Measurements from ENCODE around the gene RYR2.

The RYR2 gene

GRCh38 chr1:237012788-237013383 is 29.1 kb upstream of the RYR2 start:
- no peak for TF ChIP-seq GATA2 (IDR thresholded peaks at IDR 0.05; ENCODE audit: low read depth, low read length)
- no peak for TF ChIP-seq GATA3 (IDR thresholded peaks at IDR 0.05; ENCODE audit: low read depth, low read length)

- TF ChIP-seq GATA2 (IDR thresholded peaks at IDR 0.05; ENCODE audit: low read depth, low read length) (no peak), GATA3 (IDR thresholded peaks at IDR 0.05; ENCODE audit: low read depth, low read length) (no peak)
Observed at GRCh38 chr1:237013608-237014007, 28.4 kb upstream of the RYR2 start.

- no peak for TF ChIP-seq GATA2 (IDR thresholded peaks at IDR 0.05; ENCODE audit: low read depth, low read length)
- TF ChIP-seq GATA3 (IDR thresholded peaks at IDR 0.05; ENCODE audit: low read depth, low read length), result no peak
Observed at GRCh38 chr1:237016626-237017025, 25.4 kb upstream of the RYR2 start.

- TF ChIP-seq GATA3 (IDR thresholded peaks at IDR 0.05; ENCODE audit: low read depth, low read length) (no peak), GATA2 (IDR thresholded peaks at IDR 0.05; ENCODE audit: low read depth, low read length) (no peak)
Observed at GRCh38 chr1:237018896-237019295, 23.1 kb upstream of the RYR2 start.

- TF ChIP-seq GATA3 (IDR thresholded peaks at IDR 0.05; ENCODE audit: low read depth, low read length) (no peak), GATA2 (IDR thresholded peaks at IDR 0.05; ENCODE audit: low read depth, low read length) (no peak)
Observed at GRCh38 chr1:237025358-237026074, 16.5 kb upstream of the RYR2 start.

- TF ChIP-seq GATA2 (IDR thresholded peaks at IDR 0.05; ENCODE audit: low read depth, low read length) (no peak), GATA3 (IDR thresholded peaks at IDR 0.05; ENCODE audit: low read depth, low read length) (no peak)
Observed at GRCh38 chr1:237029240-237029639, 12.7 kb upstream of the RYR2 start.

- TF ChIP-seq GATA3 (IDR thresholded peaks at IDR 0.05; ENCODE audit: low read depth, low read length) (no peak), GATA2 (IDR thresholded peaks at IDR 0.05; ENCODE audit: low read depth, low read length) (no peak)
Observed at GRCh38 chr1:237029850-237030535, 12.0 kb upstream of the RYR2 start.

- TF ChIP-seq GATA2 (IDR thresholded peaks at IDR 0.05; ENCODE audit: low read depth, low read length) (no peak), GATA3 (IDR thresholded peaks at IDR 0.05; ENCODE audit: low read depth, low read length) (no peak)
Observed at GRCh38 chr1:237031480-237031879, 10.5 kb upstream of the RYR2 start.

GRCh38 chr1:237032029-237032428 is 10.0 kb upstream of the RYR2 start:
- TF ChIP-seq GATA3 (IDR thresholded peaks at IDR 0.05; ENCODE audit: low read depth, low read length) (no peak), GATA2 (IDR thresholded peaks at IDR 0.05; ENCODE audit: low read depth, low read length) (no peak)

GRCh38 chr1:237033061-237033460 is 8.9 kb upstream of the RYR2 start:
- TF ChIP-seq GATA2 (IDR thresholded peaks at IDR 0.05; ENCODE audit: low read depth, low read length), result no peak
- TF ChIP-seq GATA3 (IDR thresholded peaks at IDR 0.05; ENCODE audit: low read depth, low read length), result no peak

GRCh38 chr1:237033804-237034203 is 8.2 kb upstream of the RYR2 start:
- TF ChIP-seq GATA3 (IDR thresholded peaks at IDR 0.05; ENCODE audit: low read depth, low read length), result no peak
- TF ChIP-seq GATA2 (IDR thresholded peaks at IDR 0.05; ENCODE audit: low read depth, low read length), result no peak

- TF ChIP-seq GATA3 (IDR thresholded peaks at IDR 0.05; ENCODE audit: low read depth, low read length), result no peak
- no peak for TF ChIP-seq GATA2 (IDR thresholded peaks at IDR 0.05; ENCODE audit: low read depth, low read length)
Observed at GRCh38 chr1:237035759-237036158, 6.2 kb upstream of the RYR2 start.

GRCh38 chr1:237038211-237038610 is 3.8 kb upstream of the RYR2 start:
- TF ChIP-seq GATA2 (IDR thresholded peaks at IDR 0.05; ENCODE audit: low read depth, low read length) (no peak), GATA3 (IDR thresholded peaks at IDR 0.05; ENCODE audit: low read depth, low read length) (no peak)

GRCh38 chr1:237040823-237041222 is 1.2 kb upstream of the RYR2 start:
- TF ChIP-seq GATA3 (IDR thresholded peaks at IDR 0.05; ENCODE audit: low read depth, low read length) (no peak), GATA2 (IDR thresholded peaks at IDR 0.05; ENCODE audit: low read depth, low read length) (no peak)

- TF ChIP-seq GATA2 (IDR thresholded peaks at IDR 0.05; ENCODE audit: low read depth, low read length) (no peak), GATA3 (IDR thresholded peaks at IDR 0.05; ENCODE audit: low read depth, low read length) (no peak)
Observed at GRCh38 chr1:237041461-237041794, 556 bp upstream of the RYR2 start.

Measured in SH-SY5Y (cell line).